Measurements from ENCODE around the gene SH2D3C. TPM values are rescaled to one million over a fixed set of nuclear protein-coding genes. Genes with fewer than 3 reads are reported as not detected.

Gene SH2D3C
- polyA plus RNA-seq, 2 of the 4 experiments (the other 2 are of a cell fraction) = 0.06 TPM

DNA sequence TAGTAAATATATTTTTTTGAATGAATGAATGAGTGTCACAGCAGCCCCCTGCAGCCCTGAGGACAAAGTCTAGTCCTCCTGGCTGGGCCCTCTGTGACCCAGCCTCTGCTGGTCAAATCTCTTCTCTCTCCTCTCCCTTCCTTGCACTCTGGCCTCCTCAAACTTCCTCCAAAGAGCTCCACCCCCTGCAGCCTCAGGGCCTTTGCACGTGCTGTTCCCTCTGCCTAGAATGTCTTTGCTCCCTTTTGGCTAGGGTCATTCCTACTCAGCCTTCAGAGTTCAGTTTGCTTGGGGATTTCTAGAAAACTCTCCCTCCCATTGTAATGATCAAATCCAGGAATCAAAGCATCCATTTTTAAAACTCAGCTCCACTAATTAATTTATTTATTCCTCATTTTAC, 13.0 kb downstream of the SH2D3C start:
- 22% methylated on average over 1 of the region's 1 CpG for WGBS (ENCODE audit: missing lambda C conversion rate)
- no peaks in the 10 kb centered on the region for H3K4me1 ChIP-seq
- no peak overlapping the region for H3K4me2 ChIP-seq
- no peak overlapping the region for H3K4me3 ChIP-seq
- no peak overlapping the region for H3K27ac ChIP-seq
- TF ChIP-seq EHF (CRISPR knock-in tag; IDR thresholded peaks at IDR 0.05) (no peak), CBX2 (IDR thresholded peaks at IDR 0.05; ENCODE audit: borderline replicate concordance, low read depth) (no peak), SREBF2 (IDR thresholded peaks at IDR 0.05) (no peak), CEBPB (IDR thresholded peaks at IDR 0.05) (no peak), NFE2L2 (conservative IDR thresholded peaks at IDR 0.05; ENCODE audit: low read length) (no peak), POLR2A (IDR thresholded peaks at IDR 0.05; ENCODE audit: low read length) (no peak), RAD21 (conservative IDR thresholded peaks at IDR 0.05 in 1 of 2, IDR thresholded peaks at IDR 0.05 in 1 of 2) (no peak), POLR2AphosphoS2 (conservative IDR thresholded peaks at IDR 0.05; ENCODE audit: low read length) (no peak), JUN (IDR thresholded peaks at IDR 0.05) (no peak)
- ChIA-PET CTCF (interaction anchor here (1.3 to 15.5 kb wide), 6 partner anchors 11 to 175 kb away, joined by 3 to 157 read pairs (median 12); partner anchors contain the start of genes CDK9, SH2D3C and TOR2A), POLR2A (interaction anchor here (0.6 to 1.5 kb wide), 2 partner anchors 50 to 158 kb away, joined by 3 read pairs; partner anchors contain the start of genes PTRH1 and TTC16)
- no peak for DNase-seq (ENCODE audit: low read depth in 1 of 2, low spot score in 1 of 2)
- FAIRE-seq = no peak
- no peak for ATAC-seq
- no peaks in the 10 kb centered on the region for H3K9me3 ChIP-seq

- no peak for TF ChIP-seq BHLHE40 (IDR thresholded peaks at IDR 0.05; ENCODE audit: low read depth, low read length)
- TF ChIP-seq RAD21 (conservative IDR thresholded peaks at IDR 0.05 in 1 of 2, IDR thresholded peaks at IDR 0.05 in 1 of 2) = peak in 1 of 2 experiments; percentile 24; a peak in 1 of 5 replicates
- TF ChIP-seq, protein P1, sequence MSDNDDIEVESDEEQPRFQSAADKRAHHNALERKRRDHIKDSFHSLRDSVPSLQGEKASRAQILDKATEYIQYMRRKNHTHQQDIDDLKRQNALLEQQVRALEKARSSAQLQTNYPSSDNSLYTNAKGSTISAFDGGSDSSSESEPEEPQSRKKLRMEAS (IDR thresholded peaks at IDR 0.05) = no peak
- Histone ChIP-seq H3K4me1 (no peaks in the 10 kb centered on the region), H3K4me2 (no peak overlapping the region), H3K9me3 (no peaks in the 10 kb centered on the region), H3K4me3 (no peak overlapping the region), H3K27ac (no peak overlapping the region)
- 60% methylated on average over 7 of the region's 7 CpGs for WGBS (ENCODE audit: missing lambda C conversion rate)
- ATAC-seq (peak; percentile 40 to 78; a peak in 4 of 6 replicates), DNase-seq (ENCODE audit: low read depth in 1 of 2, low spot score in 1 of 2) (peak in 1 of 2 experiments; percentile 58), FAIRE-seq (no peak)
- ChIA-PET POLR2A (no interaction called here), CTCF (interaction anchor here (0.8 to 15.5 kb wide), 8 partner anchors 9 to 126 kb away, joined by 3 to 157 read pairs (median 8); partner anchors contain the start of genes CDK9, SH2D3C and TOR2A)
Observed at GRCh38 chr9:127763918-127764384, 14.5 kb downstream of the SH2D3C start.

- H3K9me3 ChIP-seq = no peaks in the 10 kb centered on the region
- H3K4me3 ChIP-seq = no peak overlapping the region
- ChIA-PET CTCF (interaction anchor here (0.9 to 15.5 kb wide), 5 partner anchors 18 to 160 kb away, joined by 3 to 157 read pairs (median 3); partner anchors contain the start of genes CDK9, SH2D3C and TOR2A), POLR2A (interaction anchor here (0.6 kb wide), 1 partner anchor 9 kb away, joined by 3 read pairs; no protein-coding TSS in a partner anchor)
- H3K27ac ChIP-seq = no peak overlapping the region
- ATAC-seq (peak in 1 of 2 experiments; percentile 30; a peak in 4 of 6 replicates), DNase-seq (ENCODE audit: low read depth in 1 of 2, low spot score in 1 of 2) (no peak), FAIRE-seq (no peak)
- H3K4me2 ChIP-seq = no peak overlapping the region
- no peaks in the 10 kb centered on the region for H3K4me1 ChIP-seq
- TF ChIP-seq HOXA7 (CRISPR knock-in tag; IDR thresholded peaks at IDR 0.05) (no peak), SREBF2 (IDR thresholded peaks at IDR 0.05) (no peak), CBX8 (IDR thresholded peaks at IDR 0.05) (no peak), JUN (IDR thresholded peaks at IDR 0.05) (no peak), E2F6 (IDR thresholded peaks at IDR 0.05; ENCODE audit: borderline replicate concordance, low read depth) (no peak), USF2 (IDR thresholded peaks at IDR 0.05) (no peak), HOXB13 (CRISPR knock-in tag; IDR thresholded peaks at IDR 0.05; ENCODE audit: low read depth) (no peak), TFCP2L1 (CRISPR knock-in tag; IDR thresholded peaks at IDR 0.05) (no peak), POLR2A (IDR thresholded peaks at IDR 0.05; ENCODE audit: low read length) (no peak), ZC3H11A (IDR thresholded peaks at IDR 0.05) (no peak), ESRRA (IDR thresholded peaks at IDR 0.05; ENCODE audit: borderline replicate concordance, low read length) (no peak), RCOR1 (IDR thresholded peaks at IDR 0.05; ENCODE audit: low read depth, low read length) (no peak), FOSL2 (IDR thresholded peaks at IDR 0.05) (no peak), FOSL2 (CRISPR knock-in tag; IDR thresholded peaks at IDR 0.05) (no peak), TP53 (CRISPR knock-in tag; IDR thresholded peaks at IDR 0.05) (no peak)
- TF ChIP-seq, protein P1 (IDR thresholded peaks at IDR 0.05) = no peak
- TF ChIP-seq, protein P2, sequence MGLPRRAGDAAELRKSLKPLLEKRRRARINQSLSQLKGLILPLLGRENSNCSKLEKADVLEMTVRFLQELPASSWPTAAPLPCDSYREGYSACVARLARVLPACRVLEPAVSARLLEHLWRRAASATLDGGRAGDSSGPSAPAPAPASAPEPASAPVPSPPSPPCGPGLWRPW (IDR thresholded peaks at IDR 0.05) = no peak
- TF ChIP-seq, protein P3, sequence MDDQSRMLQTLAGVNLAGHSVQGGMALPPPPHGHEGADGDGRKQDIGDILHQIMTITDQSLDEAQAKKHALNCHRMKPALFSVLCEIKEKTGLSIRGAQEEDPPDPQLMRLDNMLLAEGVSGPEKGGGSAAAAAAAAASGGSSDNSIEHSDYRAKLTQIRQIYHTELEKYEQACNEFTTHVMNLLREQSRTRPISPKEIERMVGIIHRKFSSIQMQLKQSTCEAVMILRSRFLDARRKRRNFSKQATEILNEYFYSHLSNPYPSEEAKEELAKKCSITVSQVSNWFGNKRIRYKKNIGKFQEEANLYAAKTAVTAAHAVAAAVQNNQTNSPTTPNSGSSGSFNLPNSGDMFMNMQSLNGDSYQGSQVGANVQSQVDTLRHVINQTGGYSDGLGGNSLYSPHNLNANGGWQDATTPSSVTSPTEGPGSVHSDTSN (IDR thresholded peaks at IDR 0.05) = no peak
- 69% methylated on average over 16 of the region's 16 CpGs for WGBS (ENCODE audit: missing lambda C conversion rate)
Observed at GRCh38 chr9:127762111-127762676, 16.3 kb downstream of the SH2D3C start.

Data from A549 (cell line).